Mononuclear cell (primary cell): ENCODE measurements around the gene HLA-B. TPM values are rescaled to one million over a fixed set of nuclear protein-coding genes. Genes with fewer than 3 reads are reported as not detected.

ENCODE experiments used
- H3K27me3 ChIP-seq: 2 replicates; pipeline ENCODE4 v1.6.0; 2011; ENCODE audit warnings: low read length, control low read depth; ENCODE audit not compliant: insufficient read depth
- H3K4me1 ChIP-seq: 2 replicates; pipeline ENCODE4 v1.5.1; 2011; ENCODE audit warnings: mild to moderate bottlenecking, low read length, control low read depth; ENCODE audit not compliant: insufficient read depth
- H3K4me3 ChIP-seq: 2 replicates; pipeline ENCODE4 v1.5.1; 2011; ENCODE audit warnings: mild to moderate bottlenecking, low read length, moderate library complexity
- H3K9me3 ChIP-seq: 2 replicates; pipeline ENCODE4 v1.5.1; 2011; ENCODE audit warnings: low read depth, mild to moderate bottlenecking, control low read depth, low read length
- total RNA-seq: library from RNA; depleted of rRNA; stranded (reverse); fragments of >200 nt; gene quantifications from one replicate; pipeline ENCODE4 v1.2.3, GENCODE V29; 2012

HLA-B gene
- total RNA-seq, 1 donor, result 3,997 TPM

GRCh38 chr6:31366693-31367470 lies 9.9 kb upstream of the HLA-B start:
- H3K4me1 ChIP-seq, result peaks cover 20% of the 10 kb centered on the region
- peaks cover 37% of the 10 kb centered on the region for H3K27me3 ChIP-seq
- no peaks in the 10 kb centered on the region for H3K9me3 ChIP-seq
- peak overlapping the region; percentile 18 for H3K4me3 ChIP-seq

- H3K4me1 ChIP-seq, result peaks cover 20% of the 10 kb centered on the region
- no peak overlapping the region for H3K4me3 ChIP-seq
- H3K9me3 ChIP-seq, result no peaks in the 10 kb centered on the region
- H3K27me3 ChIP-seq, result peaks cover 37% of the 10 kb centered on the region
Observed at GRCh38 chr6:31365864-31366263, 8.9 kb upstream of the HLA-B start.

- Histone ChIP-seq H3K4me3 (no peak overlapping the region), H3K9me3 (no peaks in the 10 kb centered on the region), H3K4me1 (peaks cover 20% of the 10 kb centered on the region), H3K27me3 (peaks cover 23% of the 10 kb centered on the region)
Observed at GRCh38 chr6:31363811-31364210, 6.8 kb upstream of the HLA-B start.

GRCh38 chr6:31362751-31363150 lies 5.8 kb upstream of the HLA-B start:
- Histone ChIP-seq H3K4me3 (no peak overlapping the region), H3K4me1 (peaks cover 26% of the 10 kb centered on the region), H3K27me3 (peaks cover 12% of the 10 kb centered on the region), H3K9me3 (no peaks in the 10 kb centered on the region)

GRCh38 chr6:31359581-31359980 lies 2.6 kb upstream of the HLA-B start:
- Histone ChIP-seq H3K27me3 (peaks cover 2% of the 10 kb centered on the region), H3K9me3 (no peaks in the 10 kb centered on the region), H3K4me3 (no peak overlapping the region), H3K4me1 (peaks cover 31% of the 10 kb centered on the region)

- Histone ChIP-seq H3K27me3 (peaks cover 2% of the 10 kb centered on the region), H3K4me3 (peak overlapping the region; percentile 93), H3K4me1 (peaks cover 33% of the 10 kb centered on the region)
Observed at GRCh38 chr6:31358302-31358701, 1.3 kb upstream of the HLA-B start.

GRCh38 chr6:31357886-31358285 lies 907 bp upstream of the HLA-B start:
- Histone ChIP-seq H3K4me3 (peak overlapping the region; percentile 93), H3K27me3 (peaks cover 2% of the 10 kb centered on the region), H3K4me1 (peaks cover 34% of the 10 kb centered on the region), H3K9me3 (no peaks in the 10 kb centered on the region)

More at GRCh38 chr6:31358302-31358701, 1.3 kb upstream of the HLA-B start:
- H3K9me3 ChIP-seq, result no peaks in the 10 kb centered on the region

- no peaks in the 10 kb centered on the region for H3K9me3 ChIP-seq
- H3K27me3 ChIP-seq, result no peaks in the 10 kb centered on the region
- peaks cover 48% of the 10 kb centered on the region for H3K4me1 ChIP-seq
- H3K4me3 ChIP-seq, result peak overlapping the region; percentile 93
Observed at GRCh38 chr6:31356216-31356945, 598 bp downstream of the HLA-B start.

GRCh38 chr6:31355583-31355948 lies 1.4 kb downstream of the HLA-B start:
- H3K9me3 ChIP-seq, result no peaks in the 10 kb centered on the region
- peaks cover 48% of the 10 kb centered on the region for H3K4me1 ChIP-seq
- peak overlapping the region; percentile 93 for H3K4me3 ChIP-seq
- H3K27me3 ChIP-seq, result no peaks in the 10 kb centered on the region

GRCh38 chr6:31354864-31355582 lies 2.0 kb downstream of the HLA-B start:
- peaks cover 48% of the 10 kb centered on the region for H3K4me1 ChIP-seq
- no peaks in the 10 kb centered on the region for H3K9me3 ChIP-seq
- H3K4me3 ChIP-seq, result peak overlapping the region; percentile 93
- H3K27me3 ChIP-seq, result no peaks in the 10 kb centered on the region

GRCh38 chr6:31354158-31354863 lies 2.7 kb downstream of the HLA-B start:
- H3K9me3 ChIP-seq, result no peaks in the 10 kb centered on the region
- peak overlapping the region; percentile 93 for H3K4me3 ChIP-seq
- H3K27me3 ChIP-seq, result no peaks in the 10 kb centered on the region
- H3K4me1 ChIP-seq, result peaks cover 48% of the 10 kb centered on the region

- no peaks in the 10 kb centered on the region for H3K9me3 ChIP-seq
- peak overlapping the region; percentile 21 for H3K4me3 ChIP-seq
- H3K27me3 ChIP-seq, result no peaks in the 10 kb centered on the region
- peaks cover 48% of the 10 kb centered on the region for H3K4me1 ChIP-seq
Observed at GRCh38 chr6:31353384-31353945, 3.5 kb downstream of the HLA-B start.

- Histone ChIP-seq H3K9me3 (no peaks in the 10 kb centered on the region), H3K4me3 (no peak overlapping the region), H3K4me1 (peaks cover 42% of the 10 kb centered on the region), H3K27me3 (no peaks in the 10 kb centered on the region)
Observed at GRCh38 chr6:31352683-31353383, 4.1 kb downstream of the HLA-B start.

GRCh38 chr6:31352310-31352682 lies 4.7 kb downstream of the HLA-B start:
- peaks cover 42% of the 10 kb centered on the region for H3K4me1 ChIP-seq
- H3K4me3 ChIP-seq, result no peak overlapping the region
- H3K9me3 ChIP-seq, result no peaks in the 10 kb centered on the region
- no peaks in the 10 kb centered on the region for H3K27me3 ChIP-seq
